WI38 (cell line): Measurements from ENCODE around the gene ECE2.

Experiments used
- H3K4me3 ChIP-seq: 2 replicates; pipeline ENCODE4 v1.5.1; 2011; ENCODE audit warnings: low read depth, mild to moderate bottlenecking, control low read depth, low read length
- CTCF ChIP-seq: IDR thresholded peaks from 2 replicates; pipeline ENCODE4 v1.5.1; 2012; ENCODE audit warnings: low read depth, mild to moderate bottlenecking, control low read depth, low read length

Gene ECE2

DNA sequence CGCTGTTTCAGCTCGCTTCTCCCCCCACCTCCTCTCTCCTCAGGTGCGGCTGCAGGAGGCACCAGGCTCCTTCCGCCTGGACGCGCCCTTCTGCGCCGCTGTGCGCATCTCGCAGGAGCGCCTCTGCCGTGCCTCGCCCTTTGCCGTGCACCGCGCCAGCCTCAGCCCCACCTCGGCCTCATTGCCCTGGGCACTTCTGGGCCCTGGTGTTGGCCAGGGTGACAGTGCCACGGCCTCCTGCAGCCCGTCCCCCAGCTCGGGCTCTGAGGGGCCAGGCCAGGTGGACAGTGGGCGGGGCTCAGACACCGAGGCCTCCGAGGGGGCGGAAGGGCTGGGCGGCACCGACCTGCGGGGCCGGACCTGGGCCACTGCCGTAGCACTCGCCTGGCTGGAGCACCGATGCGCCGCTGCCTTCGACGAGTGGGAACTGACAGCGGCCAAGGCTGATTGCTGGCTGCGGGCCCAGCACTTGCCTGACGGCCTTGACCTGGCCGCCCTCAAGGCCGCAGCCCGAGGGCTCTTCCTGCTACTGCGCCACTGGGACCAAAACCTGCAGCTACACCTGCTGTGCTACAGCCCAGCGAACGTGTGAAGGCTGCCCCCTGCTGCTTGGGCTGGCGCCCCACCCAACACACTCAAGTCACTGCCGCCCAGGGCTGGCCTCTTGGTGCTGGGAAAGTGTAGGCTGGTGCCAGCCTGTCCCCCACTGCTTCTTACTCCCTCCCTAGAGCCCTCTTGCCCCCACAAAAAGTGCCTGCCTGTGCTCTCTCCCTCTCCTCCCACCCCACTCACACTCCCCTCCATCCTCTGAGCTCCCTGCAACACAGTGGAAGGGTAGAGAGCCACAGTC, 34.1 kb upstream of the ECE2 start:
- TF ChIP-seq CTCF, result peak; percentile 38
- H3K4me3 ChIP-seq, result no peak overlapping the region

DNA sequence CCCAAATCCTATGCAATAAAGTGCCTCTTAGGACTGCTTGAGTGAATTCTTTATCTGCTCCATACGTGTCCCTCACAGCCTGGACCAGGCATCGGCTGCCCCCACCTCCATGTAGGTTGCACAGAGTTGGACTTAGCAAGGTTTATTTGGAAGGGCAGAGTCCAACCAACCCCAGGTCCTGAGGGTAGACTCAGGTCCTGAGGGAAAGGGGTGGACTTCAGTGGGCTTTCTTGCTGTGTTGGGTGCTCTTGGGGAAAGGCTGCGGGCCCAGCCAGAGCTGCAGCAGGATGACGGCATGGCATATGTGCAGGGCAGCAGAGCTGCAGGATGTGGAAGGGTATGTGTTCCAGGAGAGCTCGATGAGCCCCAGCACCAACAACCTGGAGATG, 33.5 kb upstream of the ECE2 start:
- no peak overlapping the region for H3K4me3 ChIP-seq
- no peak for TF ChIP-seq CTCF

DNA sequence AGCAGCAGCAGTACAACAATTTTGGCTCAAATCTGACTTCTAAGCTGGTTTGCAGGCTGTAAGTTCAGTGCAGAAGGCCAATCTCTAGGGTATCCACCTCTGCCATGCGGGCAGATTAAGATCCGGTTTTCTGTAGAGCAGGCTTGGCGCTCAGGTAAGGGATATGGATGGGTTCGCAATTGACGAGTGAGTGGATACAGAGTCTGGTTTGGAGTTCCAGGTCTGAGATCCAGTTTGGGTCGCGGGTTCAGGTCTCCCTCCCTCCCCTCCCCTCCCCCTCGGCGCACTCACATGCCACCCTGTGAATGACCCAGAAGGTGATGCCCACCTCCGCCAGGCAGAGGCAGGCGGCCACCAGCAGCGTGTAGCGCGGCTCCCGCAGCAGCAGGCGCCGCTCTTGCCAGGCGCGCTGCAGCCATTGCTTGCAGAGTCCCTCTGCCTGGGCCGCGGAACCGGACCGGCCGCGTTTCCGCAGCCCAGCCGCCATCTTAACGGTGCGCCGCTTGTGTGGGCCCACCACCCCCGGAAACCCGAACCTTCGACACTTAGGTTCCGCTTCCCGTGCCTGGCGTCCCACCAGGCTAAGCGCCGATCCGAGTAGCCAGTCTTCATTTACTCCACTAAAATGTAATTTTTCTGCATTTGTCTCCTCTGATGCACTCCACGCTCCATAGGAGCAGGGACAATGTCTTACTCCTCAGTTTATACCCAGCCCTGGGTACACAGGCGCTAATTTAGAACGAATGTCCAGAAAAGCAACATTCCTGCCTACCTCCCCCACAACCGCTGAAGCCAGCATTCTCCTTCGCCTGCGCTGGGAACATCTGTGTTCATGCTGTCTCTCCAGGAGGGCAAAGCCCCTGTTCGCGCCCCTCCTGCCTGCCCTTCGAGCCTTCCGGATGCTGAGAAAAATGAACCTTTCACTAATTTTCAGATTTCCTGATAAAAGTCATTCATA, 27.1 kb upstream of the ECE2 start, which contains the start of gene ALG3:
Gene ALG3 (minus strand): TSS at position 509 of the 958 bp plus-strand sequence. CDS start 22 bp downstream, at position 487.
- no peak for TF ChIP-seq CTCF
- peak within 1 kb of the TSS; percentile 95 for H3K4me3 ChIP-seq

DNA sequence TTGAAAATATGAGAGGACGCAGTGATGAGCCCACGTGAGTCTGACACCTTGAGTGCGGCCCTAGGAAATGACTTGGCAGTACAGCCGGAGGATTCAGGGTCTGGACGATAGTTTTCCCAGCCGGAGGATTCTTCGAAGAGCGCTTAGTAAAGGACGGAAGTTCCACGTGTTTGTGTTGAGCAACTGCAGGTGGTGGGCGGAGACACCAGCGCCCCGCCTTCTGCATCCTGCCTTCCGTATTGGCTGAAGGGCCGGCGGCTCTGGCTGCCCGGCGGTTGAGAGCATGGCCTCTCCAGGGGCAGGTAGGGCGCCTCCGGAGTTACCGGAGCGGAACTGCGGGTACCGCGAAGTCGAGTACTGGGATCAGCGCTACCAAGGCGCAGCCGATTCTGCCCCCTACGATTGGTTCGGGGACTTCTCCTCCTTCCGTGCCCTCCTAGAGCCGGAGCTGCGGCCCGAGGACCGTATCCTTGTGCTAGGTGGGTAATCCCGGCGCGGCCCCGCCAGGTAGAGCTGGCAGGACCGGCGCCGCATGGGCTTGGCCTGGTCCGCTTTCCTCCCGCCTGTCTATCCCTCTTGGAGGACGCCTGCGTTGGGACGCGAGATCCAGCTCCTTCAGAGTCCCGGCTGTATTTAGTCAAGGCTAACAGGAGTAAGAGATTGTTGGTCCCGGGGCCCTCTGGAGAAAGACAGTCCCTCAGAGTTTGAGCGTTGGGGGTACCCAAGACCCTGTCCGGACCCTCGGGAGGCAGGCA, 26.2 kb upstream of the ECE2 start, which contains the start of gene EEF1AKMT4:
Gene EEF1AKMT4 (plus strand): TSS at position 261 of the 755 bp plus-strand sequence. CDS start 23 bp downstream, at position 284.
- peak within 1 kb of the TSS; percentile 95 for H3K4me3 ChIP-seq
- TF ChIP-seq CTCF, result peak; percentile 42

DNA sequence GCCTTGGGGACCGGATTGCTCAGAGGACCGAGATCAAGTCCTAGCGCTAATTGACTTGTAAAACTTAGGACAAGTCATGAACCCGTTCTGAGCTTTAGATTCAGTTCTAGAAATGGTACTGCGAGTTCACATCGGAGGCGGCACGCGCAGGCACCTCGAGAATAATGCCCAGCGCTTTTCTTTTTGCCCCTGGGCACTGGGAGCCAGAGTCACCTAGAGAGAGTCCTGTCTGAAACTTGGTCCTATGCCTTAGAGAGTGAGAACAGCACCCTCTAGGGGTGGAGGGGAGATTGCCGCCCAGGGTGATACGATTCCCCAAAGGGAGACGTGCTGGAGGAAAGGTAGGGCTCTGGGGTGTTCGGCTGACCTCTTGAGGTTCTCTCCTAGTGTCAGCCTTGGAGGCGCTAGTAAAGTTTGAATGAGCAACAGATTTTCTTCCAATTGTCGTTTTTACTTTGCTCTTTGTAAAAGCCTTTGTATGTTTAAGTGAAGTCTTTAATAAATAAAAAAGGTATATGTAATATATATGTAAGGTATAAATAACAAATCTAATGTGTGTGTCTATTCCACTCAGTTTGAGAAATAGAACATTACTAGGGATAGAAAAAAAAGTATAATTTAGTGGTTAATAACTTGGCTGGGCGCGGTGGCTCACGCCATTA, 25.5 kb upstream of the ECE2 start:
- H3K4me3 ChIP-seq, result peak overlapping the region; percentile 95
- TF ChIP-seq CTCF, result peak; percentile 96

DNA sequence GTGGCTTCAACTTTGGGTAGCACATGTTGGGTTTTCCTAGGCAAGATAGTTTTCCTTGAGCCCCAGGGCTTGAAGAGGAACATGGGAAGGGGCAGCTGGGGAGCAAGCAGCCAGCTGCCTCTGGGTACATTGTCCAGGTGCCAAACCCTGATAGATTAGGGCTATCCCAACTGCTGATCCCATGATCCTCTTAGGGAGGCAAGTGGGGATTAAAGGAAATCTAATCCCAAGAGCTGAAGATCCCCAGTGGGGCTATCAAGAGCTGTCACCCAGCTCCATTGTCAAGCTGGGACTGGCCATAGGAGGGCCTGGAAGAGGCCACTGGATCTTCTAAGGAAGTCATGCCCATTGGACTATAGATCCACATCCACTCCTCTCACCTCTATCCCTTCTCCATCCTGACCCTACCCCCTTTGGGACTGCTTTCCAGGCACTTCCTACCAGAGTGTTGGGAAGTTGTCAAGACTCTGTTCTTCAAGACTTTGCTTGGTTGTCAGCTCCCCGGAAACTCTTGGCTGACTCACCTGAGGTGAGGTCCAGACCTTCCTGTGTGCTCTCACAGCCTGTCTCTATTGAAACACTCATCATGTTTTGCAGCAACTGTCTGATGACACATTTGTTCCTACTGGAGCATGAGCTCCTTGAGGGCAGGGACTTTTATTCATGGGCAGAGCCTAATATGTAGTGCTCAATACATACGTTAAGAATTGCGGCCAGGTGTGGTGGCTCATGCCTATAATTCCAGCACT, 20.4 kb upstream of the ECE2 start:
- no peak for TF ChIP-seq CTCF
- no peak overlapping the region for H3K4me3 ChIP-seq
